GM11168 (cell line): Measurements from ENCODE around the gene ZNF385D.

Experiments
- in situ Hi-C: fragments of 300-500 bp; cut with MboI; formaldehyde crosslinking; loops from one replicate; pipeline ENCODE4 v1.12.0; 2022; ENCODE audit warnings: low sequenced_read_pairs; ENCODE audit not compliant: unreplicated experiment

Gene ZNF385D

GRCh38 chr3:21620511-21621155 lies 130.4 kb downstream of the ZNF385D start:
- in situ Hi-C loops = no loop called here

- in situ Hi-C loops = no loop called here
These were observed 132.3 kb downstream of the ZNF385D start for GRCh38 chr3:21618695-21619094.

DNA sequence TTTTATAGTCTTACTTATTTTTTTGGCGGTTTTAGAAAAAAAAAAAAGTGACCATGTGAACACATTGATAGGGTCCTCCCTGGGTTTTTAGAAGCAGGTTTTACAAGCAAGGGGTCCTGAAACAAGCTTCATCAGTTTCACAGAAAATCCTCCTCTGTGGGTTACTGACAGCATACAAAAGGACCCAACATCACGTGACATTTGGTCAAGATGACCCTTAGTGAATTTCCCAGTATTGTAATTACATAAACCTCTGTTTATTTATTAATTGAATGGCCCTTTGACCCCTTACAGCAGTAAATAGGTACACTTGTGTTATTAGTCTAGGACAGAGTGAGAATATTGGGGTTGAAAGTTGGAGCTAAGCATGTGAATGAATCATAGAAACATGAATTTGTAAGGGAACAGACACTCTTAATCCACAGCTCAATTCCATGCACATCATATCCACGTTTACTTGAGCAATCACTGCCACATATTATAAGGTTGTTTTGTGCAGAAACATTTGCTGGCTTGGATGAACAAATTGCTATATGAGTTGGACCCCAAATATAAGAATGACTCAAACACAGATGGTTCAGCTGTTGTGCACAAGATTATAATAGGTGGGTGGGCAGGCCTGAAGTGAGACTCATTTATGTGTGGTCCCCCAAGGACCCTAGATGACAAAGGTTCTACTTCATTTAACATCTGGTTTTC lies 137.5 kb downstream of the ZNF385D start:
- in situ Hi-C loops = no loop called here

DNA sequence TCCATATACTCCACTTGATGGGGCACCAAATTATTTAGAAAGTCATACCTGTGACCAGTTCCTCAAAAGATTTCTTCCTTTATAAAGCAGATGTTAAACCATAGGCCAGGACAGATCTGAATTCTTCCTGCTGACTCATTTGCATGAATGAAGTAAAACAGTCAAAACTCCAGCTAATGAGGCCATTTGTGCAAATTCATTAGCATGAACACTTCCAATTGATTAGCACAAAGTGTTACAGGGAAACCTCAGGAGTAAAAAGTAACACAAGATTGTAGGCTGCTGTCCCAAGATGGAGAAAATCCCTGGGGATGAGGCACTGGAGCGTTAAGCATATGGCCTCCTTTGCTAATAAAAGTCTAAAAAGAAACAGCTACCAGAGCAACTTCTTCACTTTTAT lies 149.8 kb downstream of the ZNF385D start:
- in situ Hi-C loops = no loop called here

DNA sequence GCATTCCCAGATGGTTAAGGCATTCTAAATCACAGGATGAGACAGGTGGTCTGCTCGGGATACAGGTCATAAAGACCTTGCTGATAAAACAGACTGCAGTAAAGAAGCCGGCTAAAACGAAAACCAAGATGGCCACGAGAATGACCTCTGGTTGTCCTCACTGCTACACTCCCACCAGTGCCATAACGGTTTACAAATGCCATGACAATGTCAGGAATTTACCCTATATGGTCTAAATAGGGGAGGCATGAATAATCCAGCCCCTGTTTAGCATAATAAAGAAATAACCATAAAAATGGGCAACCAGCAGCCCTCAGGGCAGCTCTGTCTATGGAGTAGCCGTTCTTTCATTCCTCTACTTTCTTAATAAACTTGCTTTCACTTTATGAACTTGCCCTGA lies 151.1 kb downstream of the ZNF385D start:
- in situ Hi-C loops = no loop called here

DNA sequence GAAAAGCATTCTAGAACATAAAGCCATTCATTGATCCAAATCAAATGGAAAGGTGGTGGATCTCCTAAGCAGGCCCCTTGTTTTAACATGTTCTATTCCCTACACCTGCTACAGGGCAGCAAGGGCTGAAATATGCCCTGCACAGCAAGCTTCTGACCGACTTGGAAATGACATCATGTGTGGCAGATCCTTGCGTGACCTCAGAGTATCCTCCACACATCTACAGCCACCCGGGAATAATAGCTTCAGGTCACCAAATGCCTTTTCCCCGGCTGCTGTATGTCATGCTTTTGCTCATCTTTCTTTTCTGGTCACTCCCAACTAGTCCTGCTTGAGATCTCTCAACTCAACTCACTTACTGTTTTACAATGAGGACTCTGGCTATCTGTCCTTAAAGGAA lies 158.2 kb downstream of the ZNF385D start:
- in situ Hi-C loops = no loop called here

DNA sequence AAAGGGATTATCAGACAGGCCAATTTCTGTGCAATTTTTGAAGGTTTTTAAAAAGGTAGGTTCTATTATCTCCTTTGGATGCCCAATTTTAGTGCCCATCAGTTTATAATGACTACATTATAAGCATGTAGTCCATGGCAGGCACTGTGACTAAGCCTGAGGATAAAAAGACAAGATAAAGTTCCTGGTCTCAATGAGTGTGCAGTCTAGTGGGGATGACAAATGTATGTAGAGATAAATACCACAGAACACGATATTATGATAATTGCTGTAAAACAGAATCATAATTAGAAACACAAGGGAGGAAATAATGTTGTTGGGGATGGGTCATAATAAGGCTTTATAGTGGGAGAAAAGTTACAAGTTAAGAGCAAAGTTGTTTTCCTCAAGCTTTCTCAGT lies 163.1 kb downstream of the ZNF385D start:
- in situ Hi-C loops = no loop called here

DNA sequence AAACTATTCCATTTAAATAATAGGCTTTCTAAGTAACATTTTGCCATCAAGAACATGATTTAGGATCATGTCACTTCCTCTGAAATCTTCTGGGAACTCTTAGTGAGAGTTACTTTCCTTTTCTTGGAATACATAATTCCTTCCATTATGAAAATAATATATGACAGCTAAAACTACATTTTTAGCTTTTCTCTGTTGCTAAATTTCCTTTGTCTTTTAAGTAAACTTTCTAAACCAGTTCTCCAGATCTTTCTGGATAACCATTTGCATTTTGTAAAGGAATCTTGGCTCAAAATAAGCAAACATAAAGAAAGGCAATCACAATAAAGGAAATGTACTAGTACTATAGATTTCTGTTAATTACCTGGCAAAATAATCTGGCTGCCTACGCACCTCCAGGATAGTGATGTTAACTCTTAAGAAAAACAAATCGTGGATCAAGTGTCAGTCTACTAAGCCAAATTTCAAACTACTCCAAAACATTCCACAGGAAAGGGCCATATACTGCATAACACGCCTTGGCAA lies 165.7 kb downstream of the ZNF385D start:
- in situ Hi-C loops = no loop called here

DNA sequence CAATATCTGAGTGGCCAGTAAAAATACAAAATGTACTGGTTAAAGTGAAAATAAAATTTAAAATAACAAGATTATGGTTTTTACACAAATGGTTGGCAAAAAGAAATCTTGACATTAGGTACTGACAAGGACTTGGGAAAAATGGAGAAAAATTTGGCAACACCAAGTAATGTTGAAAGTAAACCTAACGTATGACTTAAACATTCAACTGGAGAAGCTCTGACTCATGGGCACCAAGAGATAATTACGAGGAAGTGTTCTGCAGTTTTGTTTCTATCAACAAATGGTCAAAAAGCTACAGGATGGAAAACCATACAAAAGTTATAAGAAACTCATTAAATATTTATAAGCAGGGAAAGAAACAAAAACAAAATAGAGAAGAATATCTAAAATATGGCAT lies 177.7 kb downstream of the ZNF385D start:
- in situ Hi-C loops = no loop called here

DNA sequence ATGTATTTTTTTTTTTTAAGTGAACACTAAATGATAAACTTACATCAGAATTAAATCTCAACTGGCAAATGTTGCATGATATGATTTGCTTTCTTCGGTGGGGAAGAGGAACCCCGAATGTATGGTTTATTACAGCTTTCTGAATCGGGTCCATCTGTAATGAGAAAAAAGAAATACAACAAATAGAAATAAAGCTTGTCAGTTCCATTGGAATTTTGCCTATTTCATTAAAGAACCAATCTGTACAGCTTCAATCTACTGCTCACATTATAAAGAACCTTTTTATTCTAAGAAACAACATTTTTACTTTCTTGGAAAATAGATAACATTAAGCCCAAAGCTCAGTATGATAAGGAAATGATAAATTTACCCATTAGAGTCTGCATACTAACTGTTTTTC lies 186.5 kb downstream of the ZNF385D start:
- in situ Hi-C loops = no loop called here

DNA sequence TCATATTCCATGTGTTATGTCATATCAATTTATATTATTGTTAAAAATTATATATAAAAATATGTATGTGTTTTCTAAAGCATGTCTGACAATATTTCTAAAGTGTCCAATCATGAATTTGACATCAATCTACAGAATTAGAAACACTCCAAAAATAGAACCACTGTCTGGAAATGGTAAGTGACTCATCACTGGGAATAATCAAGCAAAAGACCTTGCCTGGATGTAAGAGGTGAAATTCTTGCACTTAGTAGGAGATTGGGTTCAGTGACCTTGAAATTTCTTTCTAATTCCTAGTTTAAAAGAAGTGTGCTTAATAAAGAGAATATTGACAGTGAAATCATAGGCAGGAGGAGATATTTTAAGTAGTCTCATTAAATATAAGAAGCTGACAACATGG lies 188.8 kb downstream of the ZNF385D start:
- in situ Hi-C loops = no loop called here

- in situ Hi-C loops = no loop called here
These were observed 189.5 kb downstream of the ZNF385D start for GRCh38 chr3:21561472-21561871.

- in situ Hi-C loops = no loop called here
These were observed 200.0 kb downstream of the ZNF385D start for GRCh38 chr3:21551019-21551418.

DNA sequence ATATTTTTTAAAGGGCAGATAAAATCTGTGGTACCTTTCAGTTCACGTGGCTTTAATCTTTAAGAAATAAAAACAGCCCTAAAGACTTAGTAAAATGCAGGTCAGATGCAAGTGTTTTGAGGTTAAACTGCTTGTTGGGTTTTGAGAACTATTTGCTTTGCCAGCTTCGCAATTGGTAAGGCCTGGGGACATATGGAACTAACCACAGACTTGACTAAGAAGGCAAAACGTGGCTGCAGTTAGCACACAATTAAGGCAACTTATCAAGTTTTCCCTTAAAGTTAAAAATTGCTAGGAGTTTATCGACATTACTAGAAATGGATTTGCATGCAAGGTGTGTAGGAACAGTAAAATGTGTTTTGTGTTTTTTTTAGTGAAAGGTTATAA lies 206.9 kb downstream of the ZNF385D start:
- in situ Hi-C loops = no loop called here

- in situ Hi-C loops = no loop called here
These were observed 207.5 kb downstream of the ZNF385D start for GRCh38 chr3:21543380-21544075.

DNA sequence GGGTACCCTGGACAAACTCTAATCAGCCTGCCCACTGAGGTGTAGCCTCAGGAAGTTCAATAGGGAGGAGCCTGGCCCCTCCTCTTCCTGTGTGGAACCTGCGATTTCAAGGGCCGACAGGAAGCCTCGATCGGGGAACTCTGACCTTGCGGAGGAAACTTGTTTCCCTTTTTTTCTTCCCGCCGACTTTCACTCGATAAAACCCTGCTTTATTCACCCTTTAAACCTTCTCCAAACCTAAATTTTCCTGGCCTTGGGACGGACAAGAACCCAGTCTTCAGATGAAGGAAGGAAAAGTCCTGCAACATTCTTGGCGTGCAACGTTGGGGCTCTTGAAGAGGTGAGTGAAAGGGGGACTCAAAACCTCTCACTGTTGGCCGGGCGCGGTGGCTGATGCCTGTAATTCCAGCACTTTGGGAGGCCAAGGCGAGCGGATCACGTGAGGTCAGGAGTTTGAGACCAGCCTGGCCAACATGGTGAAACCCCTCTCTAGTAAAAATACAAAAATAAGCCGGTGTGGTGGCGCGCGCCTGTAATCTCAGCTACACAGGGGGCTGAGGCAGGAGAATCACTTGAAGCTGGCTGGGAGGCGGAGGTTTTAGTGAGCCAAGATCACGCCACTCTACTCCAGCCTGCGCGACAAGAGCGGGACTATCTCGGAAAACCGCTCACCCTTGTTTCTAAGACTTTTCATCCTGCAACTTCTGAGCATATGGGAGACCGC lies 208.2 kb downstream of the ZNF385D start:
- in situ Hi-C loops = no loop called here

GRCh38 chr3:21540265-21540664 lies 210.7 kb downstream of the ZNF385D start:
- in situ Hi-C loops = no loop called here

GRCh38 chr3:21534462-21534861 lies 216.5 kb downstream of the ZNF385D start:
- in situ Hi-C loops = no loop called here

GRCh38 chr3:21533002-21533401 lies 218.0 kb downstream of the ZNF385D start:
- in situ Hi-C loops = no loop called here

DNA sequence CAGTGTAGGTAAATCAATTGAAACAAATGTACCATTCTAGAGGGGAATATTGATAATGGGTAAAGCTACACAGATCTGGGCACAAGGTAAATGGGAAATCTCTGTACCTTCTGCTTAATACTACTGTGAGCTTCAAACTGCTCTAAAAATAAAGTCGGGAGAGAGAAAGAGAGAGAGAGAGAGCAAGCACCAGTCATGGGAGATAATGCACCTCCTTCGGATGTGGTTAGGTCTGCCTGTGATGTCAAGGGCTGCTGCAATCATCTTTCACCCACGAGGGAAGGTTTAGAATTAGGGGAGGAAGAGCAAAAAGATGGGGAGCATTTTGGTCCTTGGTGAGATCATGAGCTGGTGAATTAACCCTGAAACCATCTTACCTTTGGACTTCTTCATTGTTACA lies 219.1 kb downstream of the ZNF385D start:
- in situ Hi-C loops = no loop called here
